ENCODE measurements around the gene OGFOD3.

The OGFOD3 gene

DNA sequence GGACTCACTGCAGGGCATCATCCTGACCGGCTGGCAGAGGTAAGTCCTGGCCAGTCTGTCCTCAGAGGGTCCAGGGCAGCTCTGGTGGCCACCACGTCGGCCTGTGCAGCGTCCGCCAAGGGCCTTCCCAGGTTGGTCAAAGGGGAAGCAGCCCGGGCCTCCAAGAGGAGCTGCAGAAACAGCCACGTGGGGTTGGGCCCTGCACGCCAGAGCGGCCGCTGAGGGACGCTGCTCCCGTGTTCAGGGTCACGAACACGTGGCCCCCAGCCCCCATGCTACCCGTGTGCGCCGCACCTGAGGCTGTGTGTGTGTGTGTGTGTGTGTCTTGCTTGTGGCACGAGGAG, 18.9 kb upstream of the OGFOD3 start:
- ChIA-PET CTCF (no interaction called here), POLR2A (no interaction called here)
- DNase-seq (ENCODE audit: extremely low spot score): no peak
- TF ChIP-seq ARNT (IDR thresholded peaks at IDR 0.05): no peak
- no peak for TF ChIP-seq ZNF384 (IDR thresholded peaks at IDR 0.05)
- TF ChIP-seq FOXM1 (IDR thresholded peaks at IDR 0.05; ENCODE audit: borderline replicate concordance): no peak
- TF ChIP-seq FOXA1 (IDR thresholded peaks at IDR 0.05): no peak
- TF ChIP-seq ELF4 (IDR thresholded peaks at IDR 0.05): no peak
- TF ChIP-seq CTBP1 (IDR thresholded peaks at IDR 0.05; ENCODE audit: borderline replicate concordance): no peak
- no peak for TF ChIP-seq LEF1 (IDR thresholded peaks at IDR 0.05; ENCODE audit: borderline replicate concordance)
- TF ChIP-seq TARDBP (IDR thresholded peaks at IDR 0.05): no peak
- TF ChIP-seq SP1 (IDR thresholded peaks at IDR 0.05): no peak
- no peak for TF ChIP-seq HDGF (IDR thresholded peaks at IDR 0.05; ENCODE audit: borderline replicate concordance)
- TF ChIP-seq, protein P1, sequence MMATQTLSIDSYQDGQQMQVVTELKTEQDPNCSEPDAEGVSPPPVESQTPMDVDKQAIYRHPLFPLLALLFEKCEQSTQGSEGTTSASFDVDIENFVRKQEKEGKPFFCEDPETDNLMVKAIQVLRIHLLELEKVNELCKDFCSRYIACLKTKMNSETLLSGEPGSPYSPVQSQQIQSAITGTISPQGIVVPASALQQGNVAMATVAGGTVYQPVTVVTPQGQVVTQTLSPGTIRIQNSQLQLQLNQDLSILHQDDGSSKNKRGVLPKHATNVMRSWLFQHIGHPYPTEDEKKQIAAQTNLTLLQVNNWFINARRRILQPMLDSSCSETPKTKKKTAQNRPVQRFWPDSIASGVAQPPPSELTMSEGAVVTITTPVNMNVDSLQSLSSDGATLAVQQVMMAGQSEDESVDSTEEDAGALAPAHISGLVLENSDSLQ (IDR thresholded peaks at IDR 0.05): no peak
- no peak for TF ChIP-seq NFRKB (IDR thresholded peaks at IDR 0.05)
- no peak for TF ChIP-seq L3MBTL2 (conservative IDR thresholded peaks at IDR 0.05)
- TF ChIP-seq BHLHE40 (IDR thresholded peaks at IDR 0.05; ENCODE audit: borderline replicate concordance): no peak
- TF ChIP-seq FOXK2 (IDR thresholded peaks at IDR 0.05): no peak

DNA sequence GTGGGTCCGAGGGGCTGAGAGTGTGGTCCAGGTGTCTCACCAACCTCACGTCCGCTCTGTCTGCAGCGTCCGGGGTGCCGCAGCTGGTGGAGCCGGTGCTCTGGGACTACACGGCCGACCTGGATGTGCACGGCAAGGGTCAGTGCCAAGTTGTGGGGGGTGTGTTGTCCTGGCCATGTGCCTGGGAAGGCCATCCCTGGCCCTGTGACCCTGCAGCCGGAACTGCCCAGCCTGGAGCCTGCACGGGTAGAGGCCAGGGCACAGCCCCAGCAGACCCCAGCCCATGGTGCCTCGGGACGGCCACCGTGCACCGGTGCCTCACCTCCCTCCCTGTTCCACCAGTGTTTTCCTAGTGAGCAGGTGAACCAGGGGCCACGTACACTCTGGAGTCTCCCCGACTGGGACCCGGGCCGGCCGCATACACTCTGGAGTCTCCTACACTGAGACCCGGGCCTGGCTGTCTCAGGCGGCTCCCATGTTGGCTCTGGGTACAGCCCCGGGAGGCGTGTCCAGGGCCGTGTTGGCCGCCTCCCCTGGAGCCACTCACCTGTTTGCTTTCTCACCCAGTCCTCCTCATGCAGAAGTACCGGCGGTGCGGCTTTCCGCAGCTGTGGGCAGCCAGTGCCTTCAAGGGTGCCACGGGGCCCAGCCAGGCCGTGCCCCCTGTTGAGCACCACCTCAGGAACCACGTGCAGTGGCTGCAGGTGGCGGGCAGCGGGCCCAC, 18.4 kb upstream of the OGFOD3 start:
- POLR2A ChIA-PET: no interaction called here
- TF ChIP-seq BHLHE40 (IDR thresholded peaks at IDR 0.05; ENCODE audit: borderline replicate concordance) (no peak), ZNF384 (IDR thresholded peaks at IDR 0.05) (no peak), FOXK2 (IDR thresholded peaks at IDR 0.05) (no peak), SP1 (IDR thresholded peaks at IDR 0.05) (no peak)
- DNase-seq (ENCODE audit: extremely low spot score): no peak
- CTCF ChIA-PET: interaction anchor here (0.8 kb wide), 1 partner anchor 12 kb away, joined by 3 read pairs; no protein-coding TSS in a partner anchor

DNA sequence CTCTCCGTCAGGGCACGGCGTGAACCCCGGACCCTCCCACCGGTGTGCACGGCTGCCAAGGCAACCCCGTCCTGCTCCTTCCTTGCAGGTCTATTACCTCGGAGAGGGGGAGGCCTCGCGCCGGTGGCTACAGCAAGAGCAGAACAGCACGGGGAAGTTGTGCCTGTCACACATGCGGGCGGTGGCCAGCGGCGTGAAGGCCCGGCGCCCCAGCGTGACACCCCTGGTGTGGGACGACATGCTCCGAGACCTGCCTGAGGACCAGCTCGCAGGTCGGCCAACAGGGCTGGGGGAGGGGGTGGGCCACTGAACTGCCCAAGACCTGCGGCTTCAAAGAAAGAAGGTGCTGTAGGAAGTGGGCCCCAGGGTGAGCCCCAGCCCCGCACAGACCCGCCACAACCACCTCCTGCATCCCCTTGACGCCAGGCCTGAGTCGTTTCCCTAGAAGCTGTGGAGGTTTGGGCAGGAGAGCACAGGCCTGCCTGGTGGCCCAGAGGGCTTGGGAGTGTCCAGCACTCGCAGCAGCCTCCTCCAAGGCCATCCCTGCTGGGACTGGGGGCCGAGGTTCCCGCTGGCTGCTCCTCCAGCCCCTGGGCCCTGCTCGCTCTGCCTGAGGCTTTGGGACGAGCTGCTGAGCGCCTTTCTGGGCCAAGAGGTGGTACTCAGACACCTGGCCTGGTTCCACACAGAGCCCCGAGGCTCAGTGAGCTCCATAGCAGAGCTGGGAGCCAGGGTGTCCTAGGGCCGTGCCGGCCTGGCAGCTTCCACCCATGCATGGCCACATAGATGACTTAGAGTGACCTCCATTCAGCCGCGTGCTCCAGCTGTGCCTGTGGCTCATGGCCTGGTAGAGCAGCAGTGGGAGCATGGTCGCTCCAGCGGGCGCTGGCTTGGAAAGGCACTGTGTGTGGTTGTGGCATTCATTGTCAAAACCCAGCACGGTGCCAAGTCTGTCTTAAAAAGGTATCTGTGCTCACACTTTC, 17.5 kb upstream of the OGFOD3 start:
- ChIA-PET CTCF (interaction anchor here (0.8 kb wide), 1 partner anchor 11 kb away, joined by 3 read pairs; no protein-coding TSS in a partner anchor), POLR2A (no interaction called here)
- no peak for DNase-seq (ENCODE audit: extremely low spot score)
- TF ChIP-seq HDGF (IDR thresholded peaks at IDR 0.05; ENCODE audit: borderline replicate concordance): no peak
- no peak for TF ChIP-seq SUZ12 (IDR thresholded peaks at IDR 0.05)
- no peak for TF ChIP-seq CTBP1 (IDR thresholded peaks at IDR 0.05; ENCODE audit: borderline replicate concordance)

DNA sequence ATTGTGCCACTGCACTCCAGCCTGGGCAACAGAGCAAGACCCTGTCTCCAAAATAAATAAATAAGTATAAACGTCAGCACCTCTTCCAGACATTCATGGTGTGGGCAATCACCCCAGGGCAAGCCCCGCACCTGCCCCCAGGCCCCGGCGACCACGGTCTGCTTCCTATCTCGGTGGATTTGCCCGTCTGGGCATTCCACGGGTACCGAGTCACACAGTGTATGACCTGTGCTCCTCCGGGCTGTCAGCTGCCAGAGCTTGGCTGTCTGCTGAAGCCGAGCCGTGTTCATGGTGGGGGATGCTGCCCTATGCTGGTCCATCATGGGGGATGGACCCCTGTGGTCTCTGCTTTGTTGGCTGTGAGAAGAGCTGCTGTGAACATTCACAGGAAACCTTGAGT, 16.7 kb upstream of the OGFOD3 start:
- TF ChIP-seq ARNT (IDR thresholded peaks at IDR 0.05): no peak
- TF ChIP-seq SUZ12 (IDR thresholded peaks at IDR 0.05): no peak
- no peak for TF ChIP-seq ELF4 (IDR thresholded peaks at IDR 0.05)
- TF ChIP-seq FOXK2 (IDR thresholded peaks at IDR 0.05): no peak
- TF ChIP-seq HDGF (IDR thresholded peaks at IDR 0.05; ENCODE audit: borderline replicate concordance): no peak
- ChIA-PET POLR2A (no interaction called here), CTCF (no interaction called here)
- DNase-seq (ENCODE audit: extremely low spot score): no peak

DNA sequence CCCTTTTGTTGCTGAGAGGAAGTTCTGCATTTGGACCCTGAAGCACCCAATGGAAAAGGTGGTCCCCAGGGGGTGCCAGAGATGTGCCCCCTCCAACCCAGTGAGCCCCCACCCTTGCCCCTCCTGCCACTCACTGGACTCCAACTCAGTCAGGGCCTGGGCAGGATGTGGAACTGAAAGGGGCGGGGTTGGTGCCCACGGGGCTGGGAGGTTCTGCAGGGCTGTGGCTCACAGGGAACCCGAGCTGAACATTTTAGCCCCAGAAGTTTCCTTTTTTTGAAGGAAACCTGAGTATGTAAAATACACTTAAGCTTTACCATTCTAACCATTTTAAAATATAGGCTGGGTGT, 15.8 kb upstream of the OGFOD3 start:
- POLR2A ChIA-PET: interaction anchor here (0.6 kb wide), 1 partner anchor 135 kb away, joined by 3 read pairs; no protein-coding TSS in a partner anchor
- DNase-seq (ENCODE audit: extremely low spot score): no peak
- CTCF ChIA-PET: no interaction called here
- TF ChIP-seq SUZ12 (IDR thresholded peaks at IDR 0.05): no peak
- no peak for TF ChIP-seq NFRKB (IDR thresholded peaks at IDR 0.05)
- no peak for TF ChIP-seq FOXM1 (IDR thresholded peaks at IDR 0.05; ENCODE audit: borderline replicate concordance)
- no peak for TF ChIP-seq TARDBP (IDR thresholded peaks at IDR 0.05)
- no peak for TF ChIP-seq ZNF384 (IDR thresholded peaks at IDR 0.05)
- no peak for TF ChIP-seq ELF4 (IDR thresholded peaks at IDR 0.05)
- no peak for TF ChIP-seq CTBP1 (IDR thresholded peaks at IDR 0.05; ENCODE audit: borderline replicate concordance)
- TF ChIP-seq ARNT (IDR thresholded peaks at IDR 0.05): no peak
- no peak for TF ChIP-seq LEF1 (IDR thresholded peaks at IDR 0.05; ENCODE audit: borderline replicate concordance)
- no peak for TF ChIP-seq L3MBTL2 (conservative IDR thresholded peaks at IDR 0.05)
- TF ChIP-seq, protein P1 (IDR thresholded peaks at IDR 0.05): no peak
- no peak for TF ChIP-seq HDGF (IDR thresholded peaks at IDR 0.05; ENCODE audit: borderline replicate concordance)
- TF ChIP-seq FOXK2 (IDR thresholded peaks at IDR 0.05): no peak

DNA sequence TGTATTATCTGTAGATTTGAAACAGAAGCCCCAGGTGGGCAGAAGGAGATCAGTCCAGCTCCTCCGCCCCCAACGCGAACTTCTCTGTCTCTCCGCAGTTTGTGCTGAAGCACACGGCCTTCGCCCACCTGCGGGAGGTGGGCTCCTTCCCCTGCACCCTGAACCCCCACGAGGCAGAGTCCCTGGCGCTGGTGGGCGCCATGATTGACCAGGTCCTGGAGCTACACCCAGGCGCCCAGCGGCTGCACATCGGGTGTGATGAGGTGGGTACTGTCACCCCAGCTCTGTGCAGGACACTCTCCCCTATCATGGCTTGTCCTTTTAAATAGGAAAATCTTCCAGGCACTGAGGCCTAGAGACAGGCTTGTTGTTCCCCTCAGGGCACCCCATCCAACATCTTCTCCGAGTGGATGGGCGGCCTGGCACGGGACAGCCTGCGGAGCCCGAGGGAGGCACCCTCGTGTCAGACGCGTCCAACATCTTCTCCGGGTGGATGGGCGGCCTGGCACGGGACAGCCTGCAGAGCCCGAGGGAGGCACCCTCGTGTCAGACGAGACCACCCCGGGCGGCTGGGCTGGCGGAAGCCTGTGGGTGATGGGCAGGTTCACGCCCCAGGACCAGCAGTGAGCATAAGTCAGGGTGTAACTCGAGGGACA, 15.3 kb upstream of the OGFOD3 start:
- no peak for TF ChIP-seq ELF4 (IDR thresholded peaks at IDR 0.05)
- TF ChIP-seq BHLHE40 (IDR thresholded peaks at IDR 0.05; ENCODE audit: borderline replicate concordance): no peak
- no peak for TF ChIP-seq FOXA1 (IDR thresholded peaks at IDR 0.05)
- no peak for TF ChIP-seq FOXM1 (IDR thresholded peaks at IDR 0.05; ENCODE audit: borderline replicate concordance)
- TF ChIP-seq TARDBP (IDR thresholded peaks at IDR 0.05): no peak
- TF ChIP-seq L3MBTL2 (conservative IDR thresholded peaks at IDR 0.05): no peak
- no peak for TF ChIP-seq LEF1 (IDR thresholded peaks at IDR 0.05; ENCODE audit: borderline replicate concordance)
- TF ChIP-seq FOXK2 (IDR thresholded peaks at IDR 0.05): no peak
- TF ChIP-seq NFRKB (IDR thresholded peaks at IDR 0.05): no peak
- no peak for TF ChIP-seq ZNF384 (IDR thresholded peaks at IDR 0.05)
- no peak for TF ChIP-seq SP1 (IDR thresholded peaks at IDR 0.05)
- TF ChIP-seq SUZ12 (IDR thresholded peaks at IDR 0.05): no peak
- TF ChIP-seq, protein P1 (IDR thresholded peaks at IDR 0.05): no peak
- ChIA-PET CTCF (no interaction called here), POLR2A (interaction anchor here (0.6 kb wide), 1 partner anchor 135 kb away, joined by 3 read pairs; no protein-coding TSS in a partner anchor)
- no peak for DNase-seq (ENCODE audit: extremely low spot score)
